GM18520 (cell line): Measurements from ENCODE around the gene ZNF599.

Experiments
- ATAC-seq: cut with Tn5 transposase; IDR thresholded peaks from one replicate; pipeline ENCODE4 v1.9.1; 2021; ENCODE audit not compliant: unreplicated experiment

The ZNF599 gene

DNA sequence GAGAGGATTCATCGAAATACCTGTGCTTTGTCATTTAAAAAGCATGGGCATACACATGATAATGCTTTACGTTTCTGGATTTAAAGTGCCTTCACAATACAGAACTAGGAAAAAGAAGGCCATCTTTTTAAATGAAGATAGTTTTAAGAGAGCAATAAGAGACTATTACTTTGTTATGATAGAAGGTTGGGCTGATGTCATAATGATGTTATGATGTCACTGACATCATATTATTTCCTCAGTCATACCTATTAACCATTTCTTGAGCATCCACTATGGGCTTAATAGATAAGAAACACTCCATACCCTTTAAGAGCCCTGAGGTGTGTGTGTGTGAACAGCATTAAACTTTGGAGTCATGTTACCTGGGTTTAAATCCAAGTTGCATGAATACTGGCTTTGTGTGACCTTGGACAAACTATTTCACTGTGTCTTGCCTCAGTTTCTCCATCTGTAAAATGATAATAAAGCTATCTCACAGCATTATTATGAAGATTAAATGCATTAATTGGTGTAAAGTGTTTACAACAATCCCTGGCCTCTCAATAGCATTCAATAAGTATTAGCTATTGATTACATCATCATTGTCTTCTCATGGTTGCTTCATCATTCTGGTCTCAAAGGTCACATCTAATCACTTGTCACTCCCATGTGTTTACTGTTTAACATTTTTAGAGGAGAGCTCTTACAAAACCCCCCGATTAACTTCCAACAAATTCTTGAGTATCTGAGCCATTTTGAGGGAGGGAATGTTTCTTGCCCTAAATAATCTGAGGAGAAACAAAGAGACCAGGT is 27.9 kb downstream of the ZNF599 start:
- no peak for ATAC-seq

DNA sequence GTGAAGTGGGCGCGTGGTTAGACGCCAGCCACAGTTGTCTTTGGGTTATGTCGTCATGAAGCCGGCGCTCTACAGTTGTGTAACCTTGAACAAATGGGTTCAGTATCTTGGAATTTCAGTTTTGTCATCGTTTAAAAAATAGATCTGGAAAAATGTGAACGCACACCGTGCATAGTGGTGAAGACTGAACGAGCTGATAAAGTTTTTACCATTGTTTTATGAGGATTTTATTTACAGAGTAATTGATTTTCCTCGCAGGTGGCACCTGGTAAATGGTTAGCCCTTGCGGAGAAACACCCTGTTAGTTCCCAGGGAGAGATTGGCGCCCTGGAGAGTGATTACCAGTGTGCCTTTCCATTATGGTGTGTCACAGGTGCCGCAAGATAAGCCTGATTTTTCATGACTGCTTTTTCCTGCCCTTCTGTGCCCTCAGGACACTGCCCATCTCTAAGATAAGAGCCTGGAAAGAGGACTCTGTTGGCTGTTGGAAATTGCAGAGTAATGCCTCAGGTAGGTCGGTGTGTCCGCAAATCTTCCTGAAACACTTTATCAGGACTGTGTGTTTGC is 38.4 kb downstream of the ZNF599 start:
- ATAC-seq: no peak

DNA sequence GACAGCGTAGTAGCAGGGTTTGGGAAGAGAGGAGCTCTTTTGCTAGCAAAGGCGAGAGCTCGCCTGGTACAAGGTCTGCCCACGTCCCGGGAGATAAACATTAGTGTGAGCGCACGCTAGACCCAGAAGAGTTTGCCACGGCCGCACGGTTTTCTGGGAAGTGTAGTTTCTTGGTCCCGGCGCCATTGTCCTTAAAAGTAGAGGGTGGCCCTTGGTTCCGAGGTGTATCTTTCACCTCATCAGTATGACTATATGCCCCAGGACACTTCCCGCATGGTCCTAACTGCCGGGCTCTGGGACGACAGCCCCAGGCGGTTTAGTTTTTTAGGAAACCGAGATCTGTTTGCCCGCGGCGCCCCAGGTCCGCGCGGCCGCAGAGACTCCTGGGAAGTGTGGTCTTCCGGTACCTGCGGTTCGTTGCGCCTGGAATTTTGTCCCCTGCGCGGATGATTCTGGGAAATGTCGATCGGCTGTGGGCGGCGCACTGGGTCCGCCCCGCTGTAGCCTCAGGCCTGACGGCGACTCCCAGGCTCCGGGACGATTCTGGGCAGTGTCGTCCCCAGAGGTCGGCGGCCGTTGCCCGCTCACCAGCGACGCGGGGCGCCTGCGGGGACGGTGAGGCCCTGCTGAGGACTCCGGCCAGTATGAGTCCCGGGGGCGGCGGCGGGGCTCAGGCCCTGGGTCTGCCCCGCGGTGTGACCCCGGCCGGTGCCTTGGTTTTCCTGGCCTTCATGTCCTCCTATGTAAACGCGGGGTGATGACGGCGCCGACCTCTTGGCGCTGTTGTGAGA is 39.1 kb downstream of the ZNF599 start, which contains the start of gene ZNF181:
TSS of gene ZNF181 (plus strand) at position 498 of the 791 bp plus-strand sequence. CDS start 795 bp downstream, outside the sequence.
- peak; percentile 62 for ATAC-seq

DNA sequence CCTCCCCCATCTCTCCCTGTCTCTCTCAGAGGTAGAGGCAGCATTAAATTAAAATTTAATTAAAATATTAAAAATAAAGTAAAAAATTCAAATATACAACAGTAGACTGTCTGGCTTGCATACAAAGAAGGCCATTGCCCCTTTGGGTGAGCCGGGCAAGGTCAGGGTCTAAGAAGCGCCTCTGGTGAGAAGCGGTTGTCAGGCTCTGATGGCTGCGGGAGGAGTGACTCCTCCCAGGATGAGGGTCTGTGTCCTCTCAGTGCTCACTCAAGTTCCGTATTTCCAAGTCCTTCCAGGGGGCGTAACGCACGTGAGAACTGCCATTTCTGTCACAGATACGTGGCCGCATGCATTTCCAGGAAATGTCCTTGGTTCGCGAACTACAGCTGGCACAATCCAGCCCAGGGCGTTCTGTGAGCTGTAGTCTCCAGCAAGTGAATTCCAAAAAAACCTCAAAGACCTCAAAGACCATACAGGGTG is 39.7 kb downstream of the ZNF599 start:
- no peak for ATAC-seq

- no peak for ATAC-seq
Measured at GRCh38 chr19:34732612-34733211, 40.3 kb downstream of the ZNF599 start.

DNA sequence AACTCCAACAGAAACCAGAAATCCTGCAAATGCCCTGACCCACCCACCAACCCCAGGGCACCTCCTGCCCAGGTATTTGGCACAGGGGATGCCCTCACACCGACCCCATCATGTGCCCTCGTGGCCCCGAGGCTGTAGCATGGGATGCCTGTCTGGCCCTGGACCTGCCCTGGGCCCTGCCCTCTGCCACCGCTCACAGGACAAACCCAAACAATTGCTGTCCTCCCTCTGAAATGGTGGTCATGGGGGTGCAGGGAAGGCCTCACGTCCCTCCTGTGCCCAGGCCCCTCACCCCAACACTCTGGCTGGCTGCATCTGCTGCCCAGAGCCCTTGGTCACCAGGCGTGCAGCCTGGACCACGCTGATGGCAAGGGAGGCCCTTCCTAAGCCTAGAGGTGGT is 41.1 kb downstream of the ZNF599 start:
- ATAC-seq: no peak

GRCh38 chr19:34731019-34731829 is 41.8 kb downstream of the ZNF599 start:
- no peak for ATAC-seq

DNA sequence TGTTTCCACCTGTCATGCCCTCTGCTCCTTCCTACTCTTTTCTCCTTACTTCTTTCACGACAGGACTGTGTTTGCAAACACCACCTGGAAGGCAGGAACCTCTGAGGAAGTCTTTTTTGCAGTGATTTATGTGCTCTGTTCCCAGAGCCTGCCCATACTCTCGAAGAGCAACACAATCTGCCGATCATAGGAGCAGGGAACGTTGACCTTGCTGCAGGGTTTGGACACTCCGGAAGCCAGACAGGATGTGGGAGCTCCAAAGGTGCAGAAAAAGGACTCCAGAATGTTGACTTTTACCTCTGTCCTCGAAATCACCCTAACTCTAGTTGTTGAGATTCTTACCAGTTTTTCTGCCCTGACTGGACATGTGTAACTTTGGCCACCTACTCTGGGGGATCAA is 47.6 kb downstream of the ZNF599 start:
- no peak for ATAC-seq

GRCh38 chr19:34722353-34722752 is 50.7 kb downstream of the ZNF599 start:
- no peak for ATAC-seq

DNA sequence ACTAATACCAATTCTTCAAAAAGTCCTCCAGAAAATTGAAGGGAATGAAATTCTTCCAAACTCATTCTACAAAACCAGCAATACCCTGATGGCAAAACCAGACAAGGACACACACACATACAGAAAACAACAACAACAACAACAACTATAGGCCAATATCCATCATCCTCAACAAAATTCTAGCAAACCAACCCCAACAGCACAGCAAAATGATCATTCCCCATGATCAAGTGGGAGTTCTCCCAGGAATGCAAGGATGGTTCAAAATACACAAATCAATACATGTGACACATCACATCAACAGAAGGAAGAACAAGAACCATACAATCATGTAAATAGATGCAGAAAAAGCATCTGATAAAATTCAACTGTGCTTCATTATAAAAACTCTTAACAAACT is 57.7 kb downstream of the ZNF599 start:
- ATAC-seq: no peak

DNA sequence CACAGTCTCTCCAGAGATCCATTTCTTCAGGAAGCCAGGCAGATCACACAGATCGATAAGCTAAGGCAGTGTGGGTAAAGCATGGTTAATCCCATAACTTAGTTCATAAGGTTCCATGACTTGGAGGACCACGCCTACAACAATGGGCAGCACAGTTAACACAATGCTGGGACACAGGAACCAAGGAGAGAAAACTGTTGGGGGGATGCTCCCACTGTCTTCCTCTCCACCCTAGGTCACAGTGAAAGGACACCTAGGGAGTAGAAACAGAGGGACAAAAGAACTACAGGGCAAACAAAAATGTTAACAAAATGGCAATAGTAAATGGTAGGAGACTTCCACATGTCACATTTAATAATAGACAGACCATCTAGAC is 59.8 kb downstream of the ZNF599 start:
- no peak for ATAC-seq

- no peak for ATAC-seq
Measured at GRCh38 chr19:34712395-34713261, 60.4 kb downstream of the ZNF599 start.

DNA sequence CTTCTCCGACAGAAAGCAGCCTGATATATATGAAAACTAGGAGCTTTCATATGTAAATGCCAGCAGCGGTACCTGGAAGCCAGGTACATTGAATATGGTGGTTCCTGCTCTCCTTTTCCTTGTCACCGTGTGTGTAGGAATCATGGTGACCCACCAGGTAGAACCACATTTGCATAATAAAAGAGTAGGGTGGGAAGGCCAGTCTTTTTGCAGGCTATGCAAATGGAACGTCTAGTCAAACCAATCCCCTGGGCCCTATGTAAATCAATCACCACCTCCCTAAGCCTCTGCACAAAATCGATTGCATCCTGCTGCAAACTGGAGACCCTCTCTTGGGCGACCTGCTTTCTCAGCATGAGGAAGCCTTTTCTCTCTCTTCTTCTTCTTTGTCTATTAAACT is 61.1 kb downstream of the ZNF599 start:
- no peak for ATAC-seq
